Neuron (in vitro differentiated cells): ENCODE results near the gene PSMA6.

Experiments
- H2AFZ ChIP-seq: one replicate; pipeline ENCODE4 v1.6.1; 2013; ENCODE audit warnings: low read depth, mild to moderate bottlenecking, inconsistent platforms, low read length, moderate library complexity
- H3K27me3 ChIP-seq: one replicate; pipeline ENCODE4 v1.6.1; 2013; ENCODE audit warnings: low read length; ENCODE audit not compliant: insufficient read depth
- H3K36me3 ChIP-seq: one replicate; pipeline ENCODE4 v1.6.1; 2013; ENCODE audit warnings: low read length; ENCODE audit not compliant: insufficient read depth
- H3K4me1 ChIP-seq: one replicate; pipeline ENCODE4 v1.6.1; 2013; ENCODE audit warnings: low read length; ENCODE audit not compliant: insufficient read depth
- H3K4me3 ChIP-seq: 2 replicates; pipeline ENCODE4 v1.5.1; 2013; ENCODE audit warnings: mild to moderate bottlenecking, low read length, moderate library complexity
- H3K9me3 ChIP-seq: one replicate; pipeline ENCODE4 v1.6.1; 2013; ENCODE audit warnings: low read length

Gene PSMA6

DNA sequence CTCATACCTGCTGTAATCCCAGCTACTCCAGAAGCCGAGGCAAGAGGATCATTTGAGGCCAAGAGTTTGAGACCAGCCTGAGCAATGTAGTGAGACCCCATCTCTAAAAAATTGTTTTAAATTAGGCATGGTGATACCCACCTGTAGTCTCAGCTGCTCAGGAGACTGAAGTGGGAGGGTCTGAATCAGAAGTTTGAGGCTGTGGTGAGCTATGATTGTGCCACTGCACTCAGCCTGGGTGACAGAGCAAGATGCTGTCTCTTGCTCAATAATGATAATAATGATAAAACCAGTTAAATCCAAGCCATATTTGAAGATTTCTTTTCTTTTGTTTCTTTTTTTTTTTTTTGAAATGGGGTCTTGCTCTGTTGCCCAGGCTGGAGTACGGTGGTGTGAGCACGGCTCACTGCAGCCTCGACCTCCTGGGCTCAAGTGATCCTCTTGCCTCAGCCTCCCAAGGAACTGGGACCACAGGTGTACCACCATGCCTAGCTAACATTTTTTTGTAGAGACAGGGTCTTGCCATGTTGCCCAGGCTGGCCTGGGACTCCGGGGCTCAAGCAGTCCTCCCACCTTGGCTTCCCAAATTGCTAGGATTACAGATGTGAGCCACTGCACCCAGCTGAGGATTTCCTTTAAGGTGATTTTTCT is 12.8 kb downstream of the PSMA6 start:
- H3K27me3 ChIP-seq: no peaks in the 10 kb centered on the region
- H3K4me1 ChIP-seq: no peaks in the 10 kb centered on the region
- H3K36me3 ChIP-seq: peaks cover 18% of the 10 kb centered on the region
- no peaks in the 10 kb centered on the region for H3K9me3 ChIP-seq
- no peak overlapping the region for H2AFZ ChIP-seq
- H3K4me3 ChIP-seq: no peak overlapping the region

DNA sequence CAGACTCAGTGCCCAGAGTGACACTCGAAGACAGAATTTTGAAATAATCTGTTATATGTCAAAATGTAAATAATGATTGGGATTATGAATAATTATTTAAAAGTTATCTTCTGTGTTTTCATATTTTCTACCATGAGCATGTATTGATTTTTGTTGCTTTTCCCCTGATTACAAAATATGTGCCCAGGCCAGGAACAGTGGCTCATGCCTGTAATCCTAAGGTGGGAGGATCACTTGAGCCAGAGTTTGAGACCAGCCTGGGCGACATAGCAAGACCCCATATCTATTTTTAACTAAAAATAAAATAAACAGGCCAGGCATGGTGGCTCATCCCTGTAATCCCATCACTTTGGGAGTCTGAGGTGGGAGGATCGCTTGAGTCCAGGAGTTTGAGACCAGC is 13.5 kb downstream of the PSMA6 start:
- Histone ChIP-seq H3K4me1 (no peaks in the 10 kb centered on the region), H2AFZ (no peak overlapping the region), H3K36me3 (peaks cover 23% of the 10 kb centered on the region), H3K4me3 (no peak overlapping the region), H3K27me3 (no peaks in the 10 kb centered on the region), H3K9me3 (no peaks in the 10 kb centered on the region)

- H3K4me1 ChIP-seq: no peaks in the 10 kb centered on the region
- H3K4me3 ChIP-seq: no peak overlapping the region
- H3K36me3 ChIP-seq: peaks cover 28% of the 10 kb centered on the region
- H3K27me3 ChIP-seq: no peaks in the 10 kb centered on the region
- H3K9me3 ChIP-seq: no peaks in the 10 kb centered on the region
- H2AFZ ChIP-seq: no peak overlapping the region
Observed at GRCh38 chr14:35306114-35306513, 13.9 kb downstream of the PSMA6 start.

DNA sequence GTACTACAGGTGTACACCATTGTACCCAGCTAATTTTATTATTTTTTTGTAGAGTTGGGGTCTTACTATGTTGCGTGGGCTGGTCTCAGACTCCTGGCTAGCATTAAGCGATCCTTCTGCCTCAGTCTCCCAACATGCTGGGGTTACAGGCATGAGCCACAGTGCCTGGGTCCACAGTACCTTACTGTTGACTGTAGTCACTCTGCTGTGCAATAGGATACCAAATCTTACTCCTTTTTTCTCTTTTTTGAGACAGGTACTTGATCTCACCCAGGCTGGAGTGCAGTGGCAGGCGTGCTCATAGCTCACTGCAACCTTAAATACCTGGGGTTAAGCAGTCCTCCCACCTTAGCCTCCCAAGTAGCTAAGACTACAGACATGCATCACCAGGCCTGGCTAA is 25.6 kb downstream of the PSMA6 start:
- Histone ChIP-seq H3K27me3 (no peaks in the 10 kb centered on the region), H3K4me3 (no peak overlapping the region), H3K4me1 (no peaks in the 10 kb centered on the region), H2AFZ (no peak overlapping the region), H3K9me3 (no peaks in the 10 kb centered on the region), H3K36me3 (peaks cover 38% of the 10 kb centered on the region)

DNA sequence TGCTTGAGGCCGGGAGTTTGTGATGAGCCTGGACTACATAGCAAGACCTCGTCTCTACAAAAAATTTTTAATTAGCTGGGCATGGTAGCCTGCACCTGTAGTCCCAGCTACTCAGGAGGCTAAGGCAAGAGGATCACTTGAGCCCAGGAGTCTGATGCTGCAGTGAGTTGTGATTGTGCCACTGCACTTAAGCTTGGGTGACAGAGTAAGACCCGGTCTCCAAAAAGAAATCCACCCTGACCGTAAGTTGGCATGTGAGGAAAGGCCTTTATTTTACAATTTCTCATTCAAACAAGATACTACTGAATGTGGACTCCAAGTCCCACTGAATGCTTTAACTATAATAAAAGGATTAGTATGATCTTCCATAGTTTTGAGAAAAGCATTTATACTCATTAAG is 27.3 kb downstream of the PSMA6 start:
- Histone ChIP-seq H3K36me3 (peaks cover 21% of the 10 kb centered on the region), H3K4me1 (no peaks in the 10 kb centered on the region), H2AFZ (no peak overlapping the region), H3K27me3 (no peaks in the 10 kb centered on the region), H3K4me3 (no peak overlapping the region), H3K9me3 (no peaks in the 10 kb centered on the region)

DNA sequence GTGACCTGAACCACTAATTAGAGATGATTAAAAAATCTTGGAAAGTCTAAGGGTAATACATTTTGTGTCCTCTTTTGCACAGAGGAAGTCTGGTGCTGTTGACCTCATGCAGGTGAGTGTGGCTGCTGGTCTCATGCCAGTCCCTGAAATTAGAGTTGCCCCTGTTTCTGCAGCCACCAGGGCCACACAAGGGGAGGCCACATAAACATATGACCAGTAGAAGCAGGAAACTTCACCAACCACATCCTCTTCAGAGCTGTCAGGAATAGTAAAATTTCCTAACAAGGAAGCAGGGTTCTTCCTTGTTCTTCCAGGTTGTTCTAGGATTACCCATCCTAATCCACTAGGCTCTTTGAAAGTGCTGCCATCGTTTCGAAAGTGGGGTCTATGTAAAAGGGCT is 28.3 kb downstream of the PSMA6 start:
- no peaks in the 10 kb centered on the region for H3K4me1 ChIP-seq

DNA sequence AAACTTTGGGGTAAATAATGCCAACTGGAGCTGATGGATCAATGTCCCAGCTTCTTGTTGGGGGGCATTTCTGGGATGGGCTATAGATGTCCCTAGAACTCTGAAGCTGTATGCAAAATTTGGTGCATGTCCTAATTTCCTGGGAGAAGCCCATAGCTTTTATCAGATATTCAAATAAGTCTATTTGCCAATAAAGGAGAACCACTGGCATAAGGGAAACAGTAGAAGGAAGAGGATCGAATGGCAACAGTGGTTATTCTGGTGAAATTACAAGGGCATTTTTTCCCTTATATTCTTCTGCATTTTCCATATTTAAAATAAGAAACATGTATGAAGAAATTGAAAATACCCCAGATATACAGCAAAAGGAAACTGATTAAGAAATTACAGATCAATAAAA is 34.2 kb downstream of the PSMA6 start:
- no peak overlapping the region for H2AFZ ChIP-seq
- no peaks in the 10 kb centered on the region for H3K27me3 ChIP-seq
- no peaks in the 10 kb centered on the region for H3K36me3 ChIP-seq
- peaks cover under 1% of the 10 kb centered on the region for H3K4me1 ChIP-seq
- no peaks in the 10 kb centered on the region for H3K9me3 ChIP-seq
- no peak overlapping the region for H3K4me3 ChIP-seq

More for the DNA sequence above, 28.3 kb downstream of the PSMA6 start:
- Histone ChIP-seq H3K36me3 (peaks cover 13% of the 10 kb centered on the region), H2AFZ (no peak overlapping the region), H3K9me3 (no peaks in the 10 kb centered on the region), H3K4me3 (no peak overlapping the region), H3K27me3 (no peaks in the 10 kb centered on the region)

DNA sequence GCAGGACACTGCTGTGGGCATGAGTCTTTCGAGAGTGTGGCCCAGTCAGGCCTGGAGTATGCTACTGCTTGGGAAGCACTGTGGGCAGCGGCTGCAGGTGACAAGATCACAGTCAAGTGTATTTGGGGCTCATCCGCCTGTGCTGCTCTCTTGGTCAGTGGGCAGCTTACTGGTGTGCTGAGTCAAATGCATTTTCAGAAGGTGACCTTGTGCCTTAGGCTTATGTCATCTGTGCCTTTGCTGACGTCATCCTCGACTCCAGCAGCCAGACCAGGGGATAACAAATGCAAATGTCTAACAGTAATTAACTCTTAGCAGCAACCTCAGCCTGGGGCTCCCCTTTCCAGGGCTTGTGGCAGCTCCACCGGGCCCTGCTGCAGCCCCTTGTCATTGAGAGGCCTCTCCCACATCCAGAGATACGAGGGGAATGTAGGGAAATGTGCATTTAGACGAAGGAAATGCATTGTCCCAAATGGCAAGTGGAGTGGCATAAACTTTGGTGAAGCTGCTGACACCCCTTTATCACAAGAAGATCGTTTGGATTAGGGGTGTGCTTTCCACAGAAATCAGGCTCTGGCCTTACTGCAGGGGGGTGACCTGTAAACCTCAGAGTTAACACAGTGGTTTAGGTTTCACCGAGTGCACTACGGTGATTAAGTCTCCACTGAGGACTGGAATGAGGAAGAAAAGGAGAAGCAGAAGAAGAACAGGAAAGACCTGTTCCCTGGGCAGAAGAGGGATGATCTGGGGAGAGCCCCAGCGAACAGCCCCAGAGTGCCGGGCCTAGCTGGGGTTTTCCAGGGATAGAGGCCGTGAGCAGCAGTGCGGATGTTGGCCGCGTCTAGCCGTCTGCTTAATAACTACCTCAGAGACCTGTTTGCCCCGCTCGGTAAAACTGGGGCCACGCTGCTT is 39.7 kb downstream of the PSMA6 start:
- Histone ChIP-seq H3K36me3 (no peaks in the 10 kb centered on the region), H3K4me3 (no peak overlapping the region), H3K27me3 (no peaks in the 10 kb centered on the region), H3K4me1 (peaks cover 26% of the 10 kb centered on the region), H3K9me3 (no peaks in the 10 kb centered on the region), H2AFZ (no peak overlapping the region)

DNA sequence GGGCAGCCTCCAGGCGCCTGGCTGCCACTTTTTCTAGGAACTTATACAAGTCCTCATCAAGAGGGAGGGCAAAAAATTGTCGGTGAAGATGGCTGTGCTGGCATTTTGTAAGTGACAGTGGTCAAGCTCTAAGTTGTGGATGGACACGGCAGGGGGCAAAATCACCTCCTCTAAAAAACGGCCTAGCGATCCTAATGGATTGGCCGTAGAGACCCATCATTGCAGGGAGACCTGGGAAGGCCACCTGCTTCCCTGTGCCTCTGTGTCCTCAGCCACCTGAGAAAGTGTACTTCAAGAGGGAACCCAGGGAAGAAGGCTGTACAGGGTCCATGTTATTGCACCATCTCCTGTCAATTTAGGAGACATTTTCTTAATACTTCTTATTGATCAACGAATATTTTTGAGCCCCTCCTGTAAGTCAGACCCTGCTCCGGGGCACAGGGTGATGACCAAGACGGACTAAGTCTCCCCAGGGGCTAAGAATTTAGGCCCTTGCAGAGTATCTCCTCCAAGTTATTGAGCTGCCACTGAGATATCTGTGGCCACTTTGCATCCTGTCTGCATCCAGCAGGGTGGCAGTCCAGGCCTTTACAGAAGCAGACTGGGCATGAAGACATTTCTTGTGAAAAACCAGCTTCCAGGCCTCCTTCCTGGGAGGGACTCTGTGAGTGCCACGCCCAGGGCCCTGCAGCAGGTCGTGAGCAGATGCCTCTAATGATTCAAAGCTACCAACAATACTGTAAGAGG is 40.5 kb downstream of the PSMA6 start:
- Histone ChIP-seq H3K36me3 (no peaks in the 10 kb centered on the region), H3K4me3 (no peak overlapping the region)

GRCh38 chr14:35333264-35333730 is 41.1 kb downstream of the PSMA6 start:
- Histone ChIP-seq H3K4me3 (no peak overlapping the region), H3K27me3 (no peaks in the 10 kb centered on the region), H2AFZ (peak overlapping the region; percentile 3), H3K9me3 (no peaks in the 10 kb centered on the region), H3K4me1 (peaks cover 26% of the 10 kb centered on the region), H3K36me3 (no peaks in the 10 kb centered on the region)

More for the DNA sequence above, 40.5 kb downstream of the PSMA6 start:
- Histone ChIP-seq H3K4me1 (peaks cover 26% of the 10 kb centered on the region), H2AFZ (no peak overlapping the region), H3K9me3 (no peaks in the 10 kb centered on the region), H3K27me3 (no peaks in the 10 kb centered on the region)

- no peak overlapping the region for H3K4me3 ChIP-seq
- H3K27me3 ChIP-seq: no peaks in the 10 kb centered on the region
- H3K4me1 ChIP-seq: peaks cover 26% of the 10 kb centered on the region
- no peaks in the 10 kb centered on the region for H3K9me3 ChIP-seq
- H2AFZ ChIP-seq: peak overlapping the region; percentile 3
- H3K36me3 ChIP-seq: no peaks in the 10 kb centered on the region
Observed at GRCh38 chr14:35333797-35334743, 41.9 kb downstream of the PSMA6 start.

DNA sequence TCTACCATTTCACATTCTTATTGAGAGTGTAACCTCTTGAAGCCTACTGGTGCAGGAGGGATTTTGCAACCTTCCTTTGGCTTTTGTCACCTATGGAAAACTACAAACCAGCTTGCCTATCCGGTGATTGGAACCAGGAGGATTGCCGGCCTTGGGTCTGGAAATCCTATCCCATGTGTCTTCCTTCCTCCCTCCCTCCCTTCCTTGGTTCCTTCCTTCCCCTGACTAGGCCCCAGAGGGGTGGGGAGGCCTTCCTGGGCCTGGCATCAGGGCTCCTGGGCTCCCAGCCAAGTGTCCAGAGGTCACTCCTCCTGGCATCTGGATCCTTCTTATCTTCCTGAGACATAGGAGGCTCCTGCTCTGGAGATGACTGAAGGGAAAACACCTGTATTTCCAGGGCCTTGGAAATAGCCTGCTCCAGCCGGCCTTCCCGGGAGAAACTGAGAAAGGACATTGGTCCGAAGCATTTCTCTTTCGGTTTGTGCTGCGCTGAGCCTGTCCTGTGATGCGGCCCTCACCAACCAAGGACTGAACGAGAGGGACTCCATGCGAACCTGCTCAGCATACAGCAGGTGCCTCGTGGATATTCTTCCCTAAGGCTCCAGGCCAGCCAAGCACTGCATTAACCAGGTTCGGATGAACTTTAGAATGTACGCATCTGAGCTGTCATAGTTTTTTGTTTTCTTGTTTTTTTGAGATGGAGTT is 43.4 kb downstream of the PSMA6 start:
- Histone ChIP-seq H3K27me3 (no peaks in the 10 kb centered on the region), H3K4me3 (no peak overlapping the region), H3K4me1 (peaks cover 26% of the 10 kb centered on the region), H3K36me3 (no peaks in the 10 kb centered on the region), H3K9me3 (no peaks in the 10 kb centered on the region), H2AFZ (no peak overlapping the region)
